Sciatic nerve (tissue), 2 donors: ENCODE results near the gene RELL1. TPM values are rescaled to one million over a fixed set of nuclear protein-coding genes. Genes with fewer than 3 reads are reported as not detected.
"Not testable (repeated sequence)": the region's sequence is repeated elsewhere in the genome, so short reads cannot be mapped to it uniquely, and the experiment has no call there.

Source experiments
- ATAC-seq: fragments of 200-7000 bp; cut with Tn5 transposase; one replicate; pipeline ENCODE4 v1.9.1; 2020; ENCODE audit warnings: mild to moderate bottlenecking, moderate library complexity
- DNase-seq: peaks from one replicate; pipeline ENCODE4 v3.0.0-alpha.2; 2020; ENCODE audit warnings: low spot score
- intact Hi-C: fragments of 100-400 bp; cut with DNase I; formaldehyde crosslinking; loops from one replicate; pipeline ENCODE4 v1.14.2; 2022
- total RNA-seq: library from RNA; stranded (reverse); fragmentation: NEBNext Ultra II Directional; extraction: Animal tissue kit (Norgen Biotek cat#: 25700); gene quantifications from one replicate; pipeline ENCODE4 v1.2.1, GENCODE V29; 2021
- donor health status: DM: no; HTN: no; CAD: no.
- donor health status: DM: no; HTN: no; CAD: no.

Gene RELL1
- total RNA-seq, 1 donor from 2014 or later = 80.6 TPM

DNA sequence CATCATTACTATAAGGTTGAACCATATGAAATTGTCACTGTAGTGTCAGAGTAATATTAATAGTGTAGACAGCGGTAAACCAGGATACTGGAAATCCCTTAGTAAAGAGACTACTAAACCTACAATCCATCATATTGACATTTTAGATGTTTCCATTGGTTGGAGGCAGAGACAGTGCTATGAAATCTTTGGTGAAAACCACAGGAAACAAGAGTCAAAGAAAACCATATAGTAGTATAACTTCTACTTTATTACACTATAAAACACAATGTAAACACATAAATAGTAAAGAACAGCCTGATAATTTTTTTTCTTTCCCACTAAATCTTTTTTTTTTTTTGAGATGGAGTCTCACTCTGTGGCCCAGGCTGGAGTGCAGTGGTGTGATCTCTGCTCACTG, 15.9 kb downstream of the RELL1 start:
- DNase-seq = no peak
- ATAC-seq = no peak
- intact Hi-C loops = no loop called here

DNA sequence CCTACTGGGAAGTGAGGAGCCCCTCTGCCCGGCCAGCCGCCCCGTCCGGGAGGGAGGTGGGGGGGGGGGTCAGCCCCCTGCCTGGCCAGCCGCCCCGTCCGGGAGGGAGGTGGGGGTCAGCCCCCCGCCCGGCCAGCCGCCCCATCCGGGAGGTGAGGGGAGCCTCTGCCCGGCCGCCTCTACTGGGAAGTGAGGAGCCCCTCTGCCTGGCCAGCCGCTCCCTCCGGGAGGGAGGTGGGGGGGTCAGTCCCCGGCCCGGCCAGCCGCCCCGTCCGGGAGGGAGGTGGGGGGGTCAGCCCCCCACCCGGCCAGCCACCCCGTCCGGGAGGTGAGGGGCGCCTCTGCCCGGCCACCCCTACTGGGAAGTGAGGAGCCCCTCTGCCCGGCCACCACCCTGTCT, 17.1 kb downstream of the RELL1 start:
- DNase-seq, intact Hi-C loops, ATAC-seq: not testable (repeated sequence)

DNA sequence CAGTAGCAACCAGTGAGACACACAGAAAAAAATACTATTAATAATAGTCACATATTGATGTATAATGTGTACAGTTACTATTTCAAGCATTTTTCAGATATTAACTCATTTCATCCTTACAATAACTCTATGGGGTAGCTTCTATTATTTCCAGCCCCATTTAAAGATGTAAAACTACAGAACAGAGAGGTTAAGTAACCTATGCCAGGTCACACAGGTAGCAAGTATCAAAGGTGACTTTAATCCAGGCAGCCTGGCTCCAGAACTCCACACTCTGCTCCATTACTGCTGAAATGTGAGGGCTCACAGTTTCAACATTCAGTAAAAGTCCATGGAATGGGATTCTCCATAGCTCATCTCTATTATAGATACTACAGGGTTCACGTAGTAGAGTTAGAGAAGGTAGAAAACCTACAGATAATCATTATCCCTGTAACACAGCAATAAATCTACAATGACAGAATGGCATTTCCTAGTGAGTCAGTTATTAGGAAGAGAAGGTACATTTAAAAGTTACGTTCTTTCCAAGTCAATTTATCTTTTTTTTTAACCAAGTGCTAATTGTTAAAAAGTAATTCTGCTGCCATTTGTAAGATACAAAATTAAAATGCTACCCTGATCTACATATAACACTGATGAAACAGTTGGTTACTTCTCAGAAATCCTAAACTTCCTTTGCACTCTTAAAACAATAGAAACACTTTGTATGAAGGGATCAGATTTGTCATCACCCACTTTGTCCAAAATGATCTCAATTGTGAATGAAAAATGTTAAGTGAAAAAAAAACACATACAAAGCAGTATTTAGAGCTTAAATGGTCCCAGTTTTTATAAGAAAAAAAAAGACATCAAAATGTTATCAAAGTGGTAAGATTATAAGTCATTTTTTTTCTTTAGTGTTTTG, 18.7 kb downstream of the RELL1 start:
- intact Hi-C loops = no loop called here
- ATAC-seq = no peak
- no peak for DNase-seq

DNA sequence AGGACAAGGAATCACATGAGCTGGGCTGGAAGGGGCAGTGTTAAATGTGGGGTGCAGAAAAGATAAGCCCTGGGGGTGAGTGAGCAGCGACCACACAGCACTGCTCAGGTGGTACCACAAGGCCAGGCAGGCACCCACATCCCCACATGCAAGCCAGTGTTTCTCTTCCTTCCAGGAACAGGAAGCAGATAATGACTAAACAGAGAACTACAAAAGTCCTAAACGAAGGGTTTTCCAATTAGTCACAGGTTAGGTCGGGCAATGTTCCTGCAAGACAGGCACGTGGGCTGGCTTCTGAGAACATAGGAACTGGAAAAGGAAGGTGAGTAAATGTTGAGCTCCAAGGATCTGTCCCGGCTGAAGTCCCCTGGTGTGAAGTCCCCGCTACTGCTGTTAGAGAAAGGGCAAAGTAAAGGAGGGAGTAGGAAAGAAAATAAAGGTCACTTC, 19.5 kb downstream of the RELL1 start:
- peak; percentile 61 for ATAC-seq
- intact Hi-C loops = no loop called here
- DNase-seq = no peak

DNA sequence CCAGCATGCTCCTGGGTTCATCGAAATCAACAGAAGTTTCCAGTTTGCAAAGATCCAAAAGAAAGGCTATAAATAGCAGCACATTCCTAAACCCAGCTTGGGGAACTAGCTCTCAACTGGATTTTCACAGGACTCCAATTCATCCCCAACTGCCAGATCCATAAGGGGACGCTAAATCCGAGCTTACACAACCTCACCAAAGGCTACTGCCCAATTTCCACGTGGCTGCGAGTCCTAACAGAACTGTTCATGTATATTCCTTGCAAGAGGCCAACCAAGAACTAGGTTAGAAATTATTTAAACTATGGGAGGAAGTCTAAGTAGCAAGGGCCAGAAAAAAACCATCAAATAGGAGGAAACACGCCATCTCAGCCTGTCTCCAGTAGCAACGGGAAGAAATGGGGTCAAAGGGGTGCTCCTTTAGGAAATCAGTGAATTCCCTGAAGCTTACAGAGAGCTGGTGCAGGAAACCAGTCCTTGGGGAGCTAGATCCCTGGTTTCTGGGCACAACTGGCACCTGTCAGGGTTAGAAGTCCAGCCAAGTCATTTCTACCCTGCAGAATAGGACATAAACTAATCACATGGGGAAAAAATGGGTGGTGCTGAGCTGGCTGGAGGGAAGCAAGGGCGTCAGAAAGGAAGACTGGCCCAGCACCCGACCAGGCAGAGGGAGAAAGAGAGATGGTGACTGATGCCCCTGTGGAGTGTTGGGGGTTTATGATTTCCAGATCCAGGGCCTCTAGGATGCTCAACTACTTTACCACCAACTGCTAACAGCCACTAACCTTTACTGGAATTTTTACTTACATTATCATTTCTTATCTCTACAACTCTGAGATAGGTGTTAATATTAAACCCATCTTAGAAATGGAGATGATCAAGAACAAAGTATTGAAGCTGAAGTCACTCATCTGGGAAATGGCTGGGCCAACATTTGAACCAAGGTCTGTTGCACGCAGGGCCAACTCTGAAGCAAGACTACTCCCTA, 20.5 kb downstream of the RELL1 start:
- DNase-seq = no peak
- intact Hi-C loops = no loop called here
- ATAC-seq = peak; percentile 39

DNA sequence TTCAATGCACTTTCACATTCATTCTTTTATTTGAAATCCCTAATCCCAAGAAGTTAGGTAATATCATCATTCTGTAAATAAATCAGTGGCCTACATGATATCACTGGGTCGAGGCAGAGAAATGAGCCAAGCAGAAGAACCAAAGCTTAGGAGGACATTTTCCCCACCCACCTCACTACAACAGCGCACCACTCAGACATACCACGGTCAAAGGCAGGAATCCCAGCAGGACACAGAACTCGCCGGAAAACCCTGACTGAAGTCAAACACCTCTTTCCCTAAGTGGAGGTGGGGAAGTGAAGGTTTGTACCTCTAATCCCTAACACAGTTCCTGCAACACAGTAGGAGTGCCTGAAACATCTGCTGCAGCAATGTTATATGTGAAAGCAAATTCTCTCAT, 21.5 kb downstream of the RELL1 start:
- intact Hi-C loops = no loop called here
- peak; percentile 59 for ATAC-seq

DNA sequence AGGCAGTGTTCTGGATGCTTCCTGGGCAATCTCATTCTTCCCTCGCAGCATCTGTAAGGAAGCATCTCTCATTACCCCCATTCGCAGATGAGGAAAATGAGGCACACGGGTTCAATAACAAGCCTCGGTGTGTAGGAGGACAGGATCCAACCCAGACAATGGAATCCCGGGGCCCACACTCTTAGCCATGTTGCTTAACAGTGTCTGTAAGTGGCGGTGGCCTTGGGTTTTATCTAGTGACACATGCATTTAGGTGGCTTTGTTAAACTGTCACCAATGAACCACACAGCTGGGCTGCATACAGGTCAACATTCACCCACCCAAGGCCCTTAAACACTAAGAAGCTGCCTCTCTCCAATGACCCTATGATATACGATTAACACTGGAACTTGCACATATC, 22.6 kb downstream of the RELL1 start:
- no peak for ATAC-seq
- intact Hi-C loops = no loop called here
- DNase-seq = no peak

More for the DNA sequence above, 21.5 kb downstream of the RELL1 start:
- DNase-seq = no peak

DNA sequence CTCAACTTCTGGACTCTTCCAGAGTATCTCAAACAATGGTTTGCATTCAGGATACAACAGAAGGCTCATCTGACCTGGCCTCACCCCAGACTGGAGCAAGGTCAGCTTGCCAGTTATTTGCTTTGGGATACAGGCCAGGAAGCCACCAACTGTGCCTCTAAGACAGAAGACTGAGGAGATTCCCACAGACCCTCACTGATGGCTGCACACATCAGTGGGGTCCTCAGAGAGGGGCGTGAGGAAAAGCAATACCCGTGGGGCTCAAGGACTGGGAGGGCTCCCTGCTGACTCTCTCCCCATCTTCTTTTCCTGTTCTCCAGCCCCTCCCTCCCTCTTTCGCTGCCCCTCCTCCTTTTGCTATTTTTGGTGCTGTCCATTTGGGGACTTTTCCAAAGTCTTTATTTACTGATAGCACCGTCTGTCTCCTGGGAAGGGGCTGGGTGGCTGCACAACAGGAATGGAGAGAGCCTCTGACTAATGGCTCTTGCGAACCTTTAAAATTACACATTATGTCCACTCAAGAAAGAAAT, 23.2 kb downstream of the RELL1 start:
- ATAC-seq (peak; percentile 63), DNase-seq (no peak)
- intact Hi-C loops = no loop called here

DNA sequence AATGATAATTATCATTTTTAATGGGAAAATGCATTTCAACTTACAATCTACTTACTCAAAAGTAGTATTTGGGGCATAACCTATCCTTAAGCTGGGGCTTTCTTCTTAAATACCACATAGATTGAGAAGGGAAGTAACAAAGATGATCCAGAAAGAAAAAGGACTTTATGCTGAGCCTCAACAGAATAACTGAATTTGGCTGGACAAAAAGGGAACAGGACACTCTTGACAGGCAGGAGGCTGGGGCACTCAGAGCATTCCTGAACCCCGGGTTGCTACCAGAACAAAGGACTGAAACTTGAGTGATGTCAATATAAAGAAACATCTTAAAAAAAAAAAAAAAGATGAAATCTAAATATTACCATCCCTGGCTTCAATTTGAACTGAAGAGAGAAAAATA, 23.9 kb downstream of the RELL1 start:
- no peak for DNase-seq
- no peak for ATAC-seq
- intact Hi-C loops = no loop called here

DNA sequence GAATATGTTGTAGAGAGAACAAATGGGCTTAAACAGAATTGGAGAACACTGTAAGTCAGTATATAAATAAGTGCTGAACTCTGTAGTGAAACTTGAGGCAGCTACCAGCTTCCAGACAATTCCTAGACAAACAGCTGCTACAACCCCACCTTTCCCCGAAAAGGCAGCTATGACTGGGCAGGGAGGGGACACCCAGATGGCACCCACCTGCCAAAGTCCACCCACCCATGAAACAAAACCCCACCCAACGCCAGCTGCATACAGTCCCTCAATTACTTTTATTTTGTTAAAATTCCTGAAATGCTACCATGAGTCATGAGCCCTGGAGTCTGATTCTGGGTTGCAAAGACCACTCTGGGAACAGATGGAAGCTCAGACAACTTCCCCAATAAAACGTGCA, 24.4 kb downstream of the RELL1 start:
- ATAC-seq = no peak
- DNase-seq = no peak
- intact Hi-C loops = no loop called here

DNA sequence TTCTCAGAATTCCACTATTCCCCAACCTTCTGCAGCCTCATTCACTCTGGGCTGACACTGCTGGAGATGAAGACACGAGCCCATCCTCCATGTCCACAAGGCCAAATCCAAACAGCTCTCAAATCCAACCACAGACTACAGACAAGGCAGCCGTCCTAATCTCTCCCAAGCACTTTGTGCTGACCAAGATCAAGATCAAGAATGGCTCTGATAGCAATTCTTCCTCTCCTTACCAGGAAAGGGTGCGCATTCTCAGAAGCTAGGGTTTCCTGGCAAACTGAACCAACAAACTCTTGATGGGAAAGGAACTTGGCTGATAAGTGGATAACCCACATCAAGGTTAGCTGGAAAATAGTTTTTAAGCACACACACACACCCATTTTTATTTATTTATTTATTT, 26.5 kb downstream of the RELL1 start:
- ATAC-seq = no peak
- intact Hi-C loops = no loop called here

DNA sequence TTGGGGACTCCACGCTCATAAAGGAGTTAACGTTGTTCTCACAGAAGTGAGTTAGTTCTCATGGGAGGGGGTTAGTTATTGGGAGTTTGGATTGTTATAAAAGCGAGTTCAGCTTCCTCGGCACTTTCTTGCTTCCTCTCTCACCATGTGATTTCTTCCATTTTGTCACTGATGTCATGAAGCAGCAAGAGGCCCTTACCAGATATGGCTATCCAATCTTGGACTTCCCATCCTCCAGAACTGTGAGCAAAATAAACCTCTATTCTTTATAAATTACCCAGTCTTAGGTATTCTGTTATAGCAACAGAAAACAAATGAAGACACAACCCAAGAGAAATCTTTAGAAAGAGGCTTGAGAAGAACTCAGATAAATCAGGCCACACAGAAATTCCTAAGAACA, 29.5 kb downstream of the RELL1 start:
- no peak for ATAC-seq
- DNase-seq = no peak
- intact Hi-C loops = no loop called here

More for the DNA sequence above, 26.5 kb downstream of the RELL1 start:
- no peak for DNase-seq

DNA sequence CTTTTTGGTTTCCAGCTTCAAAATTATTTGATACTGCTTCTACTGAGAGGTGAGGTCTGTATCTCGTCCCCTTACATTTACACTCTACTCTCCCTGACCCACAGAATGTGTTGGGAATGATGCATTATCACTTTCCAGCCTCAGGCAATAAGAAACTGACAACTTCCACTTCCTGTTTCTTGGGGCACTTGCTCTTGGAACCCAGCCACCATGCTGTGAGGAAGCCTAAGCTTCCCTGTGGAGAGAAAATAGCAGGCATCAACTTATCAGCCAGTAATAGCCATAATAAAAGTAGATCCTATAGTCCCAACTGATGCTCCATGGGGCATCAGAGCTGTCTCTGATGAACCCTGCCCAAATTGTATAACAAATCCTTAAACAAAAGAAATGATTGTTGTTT, 32.6 kb downstream of the RELL1 start:
- no peak for DNase-seq
- intact Hi-C loops = no loop called here

DNA sequence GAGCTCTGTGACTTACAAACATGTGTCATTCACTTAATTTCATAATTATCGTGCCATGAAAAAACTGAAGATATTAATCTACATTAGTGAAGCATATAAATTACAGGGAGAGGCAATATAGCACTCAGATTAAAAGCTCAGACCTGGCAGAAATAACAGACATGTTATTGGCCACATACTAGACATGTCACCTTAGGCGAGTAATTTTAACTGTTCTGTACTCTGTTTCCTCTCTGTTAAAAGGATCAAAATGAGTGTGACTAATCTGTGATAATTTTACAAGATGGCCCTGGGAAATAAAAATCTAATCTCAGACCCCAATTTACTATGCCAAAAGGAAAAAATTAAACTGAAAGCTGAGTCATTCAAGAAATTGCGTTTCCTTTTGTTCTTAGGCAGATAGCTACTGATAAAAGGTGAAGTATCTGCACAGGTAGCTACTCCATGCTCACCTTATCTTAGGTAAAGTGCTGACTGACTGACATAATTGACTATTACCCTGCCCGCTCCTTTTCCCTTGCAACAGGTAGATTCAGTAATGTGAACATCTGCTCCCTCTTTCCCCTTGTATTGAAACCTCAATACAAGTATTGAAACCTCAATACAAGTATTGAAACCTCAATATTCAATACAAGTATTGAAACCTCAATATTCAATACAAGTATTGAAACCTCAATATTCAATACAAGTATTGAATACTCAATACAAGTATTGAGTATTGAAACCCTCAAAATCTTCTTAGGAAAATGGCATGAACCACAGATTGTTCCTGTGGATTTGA, 33.2 kb downstream of the RELL1 start:
- intact Hi-C loops = no loop called here
- ATAC-seq (no peak), DNase-seq (no peak)

More for the DNA sequence above, 32.6 kb downstream of the RELL1 start:
- ATAC-seq = no peak

DNA sequence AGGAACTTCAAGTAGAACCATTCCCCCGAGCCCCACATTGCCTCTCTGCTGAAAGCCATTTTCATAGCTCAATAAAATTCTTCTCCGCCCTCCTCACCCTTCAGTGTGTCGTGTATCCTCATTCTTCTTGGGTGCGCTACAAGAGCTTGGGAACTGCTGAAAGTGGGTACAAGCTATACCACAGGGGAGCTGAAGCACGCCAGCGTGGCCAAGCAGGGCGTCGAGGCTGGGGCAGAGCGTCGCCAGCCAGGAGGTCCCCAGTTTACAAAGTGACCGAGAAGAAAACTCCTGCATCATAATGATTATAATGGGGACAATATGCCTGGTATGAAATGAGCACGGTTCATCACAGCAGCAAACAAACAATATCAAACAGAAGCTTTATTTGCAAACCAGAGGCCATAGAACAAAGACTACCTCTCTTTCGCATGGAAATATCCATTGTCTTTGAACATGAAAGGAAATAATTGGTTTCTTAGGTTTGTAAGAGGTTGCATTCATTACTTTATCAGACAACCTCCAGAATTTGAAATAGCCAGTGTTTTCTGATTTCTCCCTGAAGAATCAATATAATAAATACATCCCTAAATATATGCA, 34.3 kb downstream of the RELL1 start:
- DNase-seq = no peak
- intact Hi-C loops = no loop called here
- ATAC-seq = no peak

DNA sequence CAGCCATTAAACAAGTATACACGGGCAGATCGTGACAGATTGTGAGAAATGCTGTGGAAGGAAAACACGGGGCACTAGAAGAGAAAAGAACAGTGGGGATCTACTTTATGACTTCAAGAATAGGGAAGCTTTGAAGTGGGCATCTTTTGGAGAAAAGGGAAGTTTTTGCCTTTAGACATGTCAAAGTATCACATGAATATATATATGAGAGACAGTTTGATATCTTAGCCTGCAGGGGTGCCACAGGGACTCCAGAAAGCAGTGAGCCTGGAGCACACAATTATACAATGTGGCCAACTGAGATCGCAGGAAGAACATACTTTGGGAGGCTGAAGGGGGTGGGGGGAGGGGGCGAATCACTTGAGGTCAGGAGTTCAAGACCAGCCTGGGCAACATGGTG, 35.7 kb downstream of the RELL1 start:
- no peak for ATAC-seq
- intact Hi-C loops = no loop called here

DNA sequence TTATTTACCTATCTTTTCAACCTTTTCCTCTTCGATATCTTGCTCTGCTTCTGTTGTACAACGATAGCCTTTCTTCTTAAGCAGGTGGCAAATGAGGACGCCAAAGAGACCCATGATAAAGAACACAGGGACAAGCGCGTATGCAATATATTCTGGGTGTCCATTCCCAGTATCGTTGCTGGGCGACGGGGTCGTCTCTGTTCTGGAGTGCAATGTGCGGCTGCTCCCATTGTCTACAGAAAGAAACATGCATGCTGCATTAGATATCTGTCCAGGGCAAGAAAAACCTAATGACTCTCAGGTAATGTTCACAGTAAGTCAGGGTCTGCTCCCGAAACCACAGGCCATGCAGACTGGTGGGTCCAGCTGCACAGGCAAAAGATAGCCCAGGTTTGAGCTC, 36.9 kb downstream of the RELL1 start:
- DNase-seq (no peak), ATAC-seq (no peak)
- intact Hi-C loops = no loop called here

More for the DNA sequence above, 35.7 kb downstream of the RELL1 start:
- no peak for DNase-seq

DNA sequence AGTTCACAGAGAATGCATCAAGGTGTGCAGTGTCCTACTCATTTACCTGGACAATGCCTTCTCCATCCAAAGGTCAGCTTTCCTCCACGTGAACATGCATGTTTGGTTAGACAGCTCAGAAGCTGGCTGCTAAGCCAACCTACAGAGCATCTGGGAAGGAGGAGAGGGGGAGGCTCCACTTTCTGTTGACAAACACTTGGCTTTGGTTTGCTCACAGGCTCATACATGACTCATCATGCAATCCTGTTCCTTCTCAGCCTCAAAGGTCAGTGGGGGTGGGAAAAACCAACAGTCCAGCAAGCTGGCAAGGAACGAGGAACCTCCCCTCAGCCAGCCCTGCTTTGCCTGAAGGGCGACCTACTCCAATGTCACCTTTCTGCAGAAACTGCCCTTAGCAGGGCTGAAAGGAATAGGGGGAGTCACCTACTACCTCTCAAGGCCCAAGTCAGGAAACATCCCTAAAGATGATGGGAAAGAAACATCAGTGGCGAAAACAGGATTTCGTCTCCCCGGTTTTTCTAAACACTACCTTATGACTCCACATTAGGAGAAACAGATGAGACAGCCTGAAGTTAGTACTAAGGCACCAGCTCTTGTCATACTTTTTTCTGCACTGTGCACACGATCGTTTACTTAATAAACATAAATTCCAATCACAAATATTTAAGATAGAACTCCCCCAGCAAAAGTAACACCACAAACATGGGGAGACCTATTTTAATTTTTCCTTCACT, 37.9 kb downstream of the RELL1 start:
- peak; percentile 92 for ATAC-seq
- intact Hi-C loops = no loop called here
- DNase-seq = no peak
